NCI-H2227 (cell line): Measurements from ENCODE around the gene GTSE1.

Experiments used
- DNase-seq: peaks from one replicate; lab custom pipeline; 2025; ENCODE audit not compliant: unreplicated experiment; lab: John Stamatoyannopoulos, UW

GTSE1 gene

DNA sequence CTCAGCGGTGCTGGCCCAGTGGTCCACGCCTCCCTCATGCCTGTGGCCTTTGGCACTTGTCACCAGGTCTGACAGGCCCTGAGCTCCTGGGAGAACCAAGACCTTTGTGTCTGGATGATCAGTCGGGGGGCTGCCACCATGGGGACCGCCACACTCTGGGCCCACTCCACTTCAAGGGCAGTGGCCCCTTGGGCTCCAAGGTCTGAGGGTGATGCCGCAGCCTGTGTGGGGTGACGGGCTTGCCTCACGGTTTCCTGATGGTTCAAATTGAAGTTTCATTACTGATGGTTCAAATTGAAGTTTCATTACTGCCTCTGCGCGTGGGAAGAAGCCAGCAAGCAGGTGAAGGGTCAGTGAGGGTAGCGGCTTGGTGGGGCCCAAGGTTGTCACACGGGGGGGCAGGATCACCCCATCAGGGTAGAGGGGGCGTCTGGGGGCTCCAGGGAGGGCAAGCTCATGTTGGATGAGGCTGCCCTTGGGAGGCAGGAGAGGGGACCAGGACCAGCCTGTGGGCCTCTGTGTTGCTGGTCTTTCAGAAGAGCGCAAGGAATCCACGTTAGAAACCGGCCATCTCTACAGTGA, 66.4 kb downstream of the GTSE1 start:
- no peak for DNase-seq

GRCh38 chr22:46363611-46364321, 67.1 kb downstream of the GTSE1 start:
- DNase-seq, result peak; percentile 28

DNA sequence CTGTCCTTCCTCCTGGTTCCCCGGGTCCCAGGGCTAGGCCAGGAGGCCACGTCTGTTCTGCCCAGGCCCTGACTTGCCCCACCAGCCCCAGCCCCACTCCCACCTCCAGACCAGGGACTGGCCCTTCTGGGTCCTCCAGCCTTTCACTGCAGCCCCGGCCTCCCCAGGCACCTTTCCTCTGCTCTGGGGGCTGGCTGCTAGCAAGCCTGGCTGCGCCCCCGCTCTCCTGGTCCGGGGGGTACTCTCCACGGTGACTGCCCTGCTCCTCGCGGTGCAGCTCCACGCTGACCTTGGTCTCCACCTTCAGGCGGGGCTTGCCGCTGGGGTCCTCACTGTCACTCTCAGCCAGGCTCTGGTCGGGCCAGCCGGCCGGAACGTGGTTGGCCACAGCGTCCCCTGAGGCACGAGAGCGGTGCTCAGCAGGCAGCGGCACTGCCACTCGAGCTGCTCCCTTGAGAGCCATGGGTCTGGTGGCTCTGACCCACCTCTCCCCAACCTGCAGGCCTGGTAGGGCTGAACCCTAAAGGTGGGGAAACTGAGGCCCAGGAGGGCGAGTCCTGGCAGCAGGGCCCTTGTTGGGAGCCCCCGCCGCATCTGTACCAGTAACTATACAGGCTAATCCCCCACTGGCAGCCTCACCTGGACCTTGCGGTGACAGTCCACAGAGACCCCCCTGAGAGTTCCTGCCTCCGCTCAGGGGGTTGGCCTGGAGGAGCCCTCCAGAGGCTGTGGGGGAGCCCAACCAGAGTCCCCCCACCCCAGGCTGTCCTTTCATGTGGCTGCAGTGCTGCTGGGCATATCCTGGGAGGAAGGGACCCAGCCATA, 67.9 kb downstream of the GTSE1 start:
- DNase-seq, result no peak

DNA sequence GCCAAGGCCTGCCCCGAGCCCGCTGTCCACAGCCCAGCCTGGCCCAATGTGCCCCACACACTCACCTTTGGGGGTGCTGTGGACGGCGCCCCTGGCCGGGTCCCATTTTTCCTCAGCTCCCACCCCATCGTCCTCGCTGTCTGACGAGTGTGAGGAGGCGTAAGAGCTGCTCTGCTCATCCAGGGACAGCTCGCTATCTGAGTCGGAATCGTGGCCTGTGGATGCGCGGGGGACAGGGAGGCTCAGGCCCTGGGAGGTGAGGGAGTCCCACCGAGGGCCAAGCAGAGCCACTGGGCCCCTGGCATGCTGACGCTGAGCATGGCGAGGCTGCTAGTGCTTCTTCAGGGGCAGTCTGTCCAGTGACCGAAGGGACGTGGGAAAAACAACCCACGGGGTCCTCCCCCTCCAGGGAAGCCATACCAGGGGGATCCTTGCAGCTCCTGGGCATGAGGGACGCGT, 68.5 kb downstream of the GTSE1 start:
- no peak for DNase-seq

- no peak for DNase-seq
Measured at GRCh38 chr22:46366327-46366731, 69.7 kb downstream of the GTSE1 start.

DNA sequence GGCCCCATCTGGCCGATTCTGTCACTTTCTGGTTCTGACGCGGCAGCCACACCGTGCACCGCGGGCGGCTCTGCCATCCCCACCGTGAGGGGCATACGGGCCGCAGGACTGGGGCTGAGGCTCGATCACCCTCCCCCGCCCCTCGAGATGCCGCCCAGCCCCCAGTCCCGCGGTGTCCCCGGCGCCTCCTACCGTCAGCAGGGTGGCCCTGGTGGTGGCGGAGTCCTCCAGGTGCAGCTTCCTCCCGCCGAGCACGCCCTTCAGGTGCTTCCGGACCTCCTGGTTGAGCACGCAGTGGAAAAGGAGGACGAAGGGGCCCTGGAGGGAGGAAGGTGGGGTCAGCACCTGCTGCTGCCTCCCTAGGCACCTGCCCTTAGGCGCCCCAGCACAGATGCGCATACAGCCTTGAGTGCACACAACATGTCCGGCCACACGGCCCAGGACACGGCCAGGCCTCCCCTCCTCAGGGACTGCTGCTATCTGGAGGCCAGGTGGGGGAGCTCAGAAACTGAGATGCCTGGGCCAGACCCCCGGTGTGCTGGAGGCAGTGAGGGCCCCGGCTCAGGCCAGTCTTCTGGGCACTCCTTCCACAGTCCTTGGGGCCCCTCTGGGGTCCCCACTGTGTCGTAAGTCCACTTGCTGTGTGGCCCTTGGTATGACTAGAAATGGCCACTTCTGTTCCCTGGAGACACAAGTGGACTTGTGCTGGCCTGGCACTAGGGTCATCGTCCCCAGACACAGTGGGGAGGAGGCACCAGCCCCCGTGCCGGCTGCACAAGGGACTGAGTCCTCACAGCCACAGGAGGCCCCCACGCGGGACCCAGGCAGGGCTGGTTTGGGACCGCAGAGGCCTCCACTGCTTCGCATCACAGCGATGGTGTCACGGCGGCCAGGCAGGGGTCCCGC, 70.4 kb downstream of the GTSE1 start:
- DNase-seq, result no peak

DNA sequence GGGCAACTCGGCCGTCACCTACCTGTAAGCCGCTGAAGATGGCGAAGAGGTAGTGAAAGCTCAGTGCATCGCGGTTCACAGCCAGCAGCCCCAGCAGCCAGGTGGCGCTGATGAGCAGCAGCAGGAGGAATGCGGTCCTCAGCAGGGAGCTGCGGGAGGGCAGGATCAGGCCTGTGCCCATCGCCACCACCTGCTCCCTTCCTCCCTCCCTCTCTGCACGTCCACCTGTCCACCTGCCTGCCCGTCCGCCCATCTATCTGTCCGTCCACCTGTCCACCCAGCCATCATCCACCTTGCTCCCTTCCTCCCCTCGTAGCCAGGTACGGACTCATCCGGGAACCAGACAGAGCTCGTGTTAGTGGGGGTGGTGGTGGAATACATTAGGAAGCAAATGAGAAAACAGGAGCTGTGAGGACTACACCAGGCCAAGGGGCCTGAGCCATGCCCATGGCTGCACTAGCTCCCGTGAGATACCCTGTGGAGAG, 71.1 kb downstream of the GTSE1 start:
- no peak for DNase-seq

GRCh38 chr22:46368422-46368821, 71.8 kb downstream of the GTSE1 start:
- DNase-seq, result no peak

- no peak for DNase-seq
Measured at GRCh38 chr22:46368871-46369715, 72.4 kb downstream of the GTSE1 start.

DNA sequence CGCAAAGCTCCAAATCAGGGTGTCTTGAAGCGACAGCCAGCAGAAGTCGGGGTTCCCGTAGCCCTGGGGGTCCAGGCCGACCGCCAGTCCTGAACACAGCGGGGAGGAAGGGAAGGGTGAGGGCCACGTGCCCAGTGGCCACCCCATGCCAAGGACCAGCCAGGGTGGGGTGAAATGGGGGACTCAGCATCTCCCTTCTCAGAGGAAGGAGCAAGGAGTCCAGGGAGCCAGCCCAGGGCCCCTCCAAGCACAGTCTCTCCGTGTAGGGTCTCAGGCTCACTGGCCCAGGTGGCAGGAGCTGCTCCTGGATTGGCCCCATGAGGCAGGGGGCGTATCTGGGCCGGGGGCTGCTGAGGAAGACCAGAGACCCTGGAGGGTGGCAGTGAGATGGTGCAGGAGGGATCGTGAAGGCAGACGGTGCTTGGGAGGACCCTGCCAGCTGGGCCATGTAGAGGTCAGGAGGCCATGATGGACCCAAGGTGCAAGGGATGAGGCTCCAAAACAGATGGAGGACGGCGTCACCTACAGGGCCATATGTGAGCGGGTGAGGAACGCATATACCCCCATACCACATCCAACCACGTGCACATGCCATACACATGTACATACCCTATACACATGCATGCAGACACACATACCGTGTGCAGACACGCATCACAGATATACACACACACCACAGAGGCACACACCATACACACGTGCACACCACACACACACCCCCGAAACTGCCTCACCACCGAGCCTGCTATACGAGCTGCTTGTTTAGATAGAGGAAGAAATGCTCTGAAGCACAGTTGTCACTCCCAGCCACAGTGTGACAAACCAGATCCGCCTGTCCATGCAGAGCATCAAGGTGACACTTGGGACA, 73.3 kb downstream of the GTSE1 start:
- no peak for DNase-seq

DNA sequence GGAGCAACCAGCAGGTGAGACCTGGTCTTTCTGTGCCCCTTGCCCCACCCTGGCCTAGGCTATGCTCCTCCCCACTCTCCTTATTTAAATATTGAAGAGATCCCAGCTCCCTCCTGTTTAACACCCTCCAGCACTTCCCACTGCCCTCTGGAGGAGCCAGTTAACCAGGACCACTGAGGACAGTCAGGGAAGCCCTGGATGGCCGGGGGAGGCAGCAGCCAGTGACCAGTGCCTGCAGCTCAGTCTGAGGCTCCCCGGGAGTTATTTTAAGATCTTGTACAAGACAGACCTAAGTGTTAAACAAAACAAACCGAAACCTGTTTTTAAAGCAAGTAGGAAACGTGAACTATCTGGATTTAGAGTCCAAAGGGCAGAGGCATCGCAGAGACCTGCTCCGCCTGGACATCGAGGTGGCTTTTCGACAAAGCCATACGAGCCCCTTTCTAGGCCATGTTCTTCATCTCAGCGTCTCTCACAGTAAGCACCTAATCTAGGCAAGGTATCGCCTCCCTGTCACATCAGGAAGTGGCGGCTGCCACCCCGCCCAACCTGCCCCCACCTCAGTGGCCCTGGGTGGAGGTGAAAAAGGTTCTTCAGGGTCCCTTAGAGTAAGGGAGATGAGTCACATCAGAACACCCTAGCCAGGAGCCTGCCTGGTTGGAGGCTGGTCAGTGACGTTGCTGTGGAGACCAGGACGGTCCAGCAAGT, 74.1 kb downstream of the GTSE1 start:
- DNase-seq, result no peak

DNA sequence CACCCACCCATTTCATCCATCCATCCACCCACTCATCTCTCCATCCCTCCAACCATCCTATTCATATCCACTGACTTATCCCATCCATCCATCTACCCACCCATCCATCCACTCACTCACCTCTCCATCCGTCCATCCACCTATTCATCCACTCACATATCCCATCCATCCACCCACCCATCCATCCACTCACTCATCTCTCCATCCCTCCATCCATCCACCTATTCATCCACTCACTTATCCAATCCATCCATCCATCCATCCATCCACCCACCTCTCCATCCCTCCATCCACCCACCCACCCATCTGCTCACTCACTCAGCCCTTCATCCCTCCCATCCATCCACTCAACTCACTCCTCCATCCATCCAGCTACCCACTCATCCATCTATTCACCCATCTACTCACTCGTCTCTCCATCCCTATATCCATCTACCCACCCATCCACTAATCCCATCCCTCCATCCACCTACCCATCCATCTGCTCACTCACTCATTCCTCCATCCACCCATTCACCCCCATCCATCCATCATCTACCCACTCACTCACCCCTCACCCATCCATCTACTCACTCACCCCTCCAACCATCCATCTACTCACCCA, 75.1 kb downstream of the GTSE1 start:
- DNase-seq, result no peak

DNA sequence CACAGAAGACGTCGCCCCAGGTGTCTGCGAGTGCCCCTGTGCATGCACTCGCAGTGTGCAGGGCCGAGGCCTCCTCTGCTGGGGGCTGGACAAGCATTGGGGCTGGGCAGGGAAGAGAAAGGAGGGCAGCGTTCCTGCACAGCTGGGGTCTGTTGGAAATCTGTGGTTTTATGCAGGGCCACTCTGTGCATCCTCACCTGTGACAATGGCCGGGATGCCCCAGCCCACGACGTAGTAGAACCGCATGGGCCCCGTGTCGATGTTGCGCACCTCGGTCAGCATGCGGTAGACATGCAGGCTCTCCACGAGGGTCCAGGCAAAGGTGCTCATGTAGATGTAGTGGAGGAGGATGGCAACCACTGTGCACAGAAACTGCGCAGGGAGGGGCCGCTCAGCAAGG, 76.0 kb downstream of the GTSE1 start:
- no peak for DNase-seq

DNA sequence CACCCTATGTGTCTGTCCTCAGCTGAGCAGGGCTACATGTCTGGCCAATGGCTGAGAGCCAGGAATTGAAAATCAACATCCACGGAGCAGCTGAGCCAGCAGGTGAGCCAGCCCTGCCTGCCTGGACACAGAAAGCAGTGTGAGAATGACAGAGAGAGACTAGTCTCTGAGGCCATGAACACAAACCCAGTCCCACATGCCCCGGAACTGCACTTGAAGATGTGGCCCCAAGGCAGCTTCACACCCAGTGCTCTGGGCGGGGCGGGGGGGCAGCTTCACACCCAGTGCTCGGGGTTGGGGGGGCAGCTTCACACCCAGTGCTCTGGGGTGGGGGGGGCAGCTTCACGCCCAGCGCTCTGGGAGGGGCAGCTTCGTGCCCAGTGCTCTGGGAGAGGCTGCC, 76.5 kb downstream of the GTSE1 start:
- DNase-seq, result no peak

DNA sequence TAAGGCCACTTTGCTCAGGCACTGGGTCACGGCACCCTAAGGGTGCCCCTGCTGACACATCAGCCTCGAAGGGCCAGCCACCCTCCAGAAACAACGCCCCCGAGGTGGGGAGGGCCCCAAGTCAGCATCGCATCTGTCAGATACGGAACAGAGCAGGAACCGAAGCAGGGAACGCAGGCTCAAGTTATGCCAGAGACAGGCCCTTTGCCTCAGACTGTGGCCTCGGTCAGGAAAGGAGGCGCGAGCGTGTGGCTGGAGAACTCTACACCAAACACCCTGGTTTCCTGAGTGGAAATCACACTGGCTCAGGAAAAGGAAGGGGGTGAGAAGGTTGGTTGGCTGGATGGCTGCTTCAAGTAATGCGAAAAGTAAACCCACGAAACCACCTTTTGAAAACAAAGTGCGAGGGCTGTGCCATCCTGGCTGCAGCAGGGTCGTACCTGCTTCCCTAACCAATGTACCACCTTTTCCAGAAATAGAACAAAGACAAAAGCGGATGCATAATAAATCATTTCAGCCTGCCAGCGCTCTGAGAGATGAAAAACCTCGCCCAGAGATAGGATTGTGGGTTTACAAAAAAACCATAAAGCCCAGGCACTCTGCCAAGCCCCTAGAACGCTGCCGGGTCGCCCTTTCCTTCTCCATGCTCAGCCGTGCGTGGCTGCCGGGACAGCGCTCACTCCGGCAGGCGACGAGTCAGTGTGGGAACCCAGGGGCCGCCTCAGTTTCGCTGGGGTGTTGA, 77.4 kb downstream of the GTSE1 start:
- DNase-seq, result no peak

GRCh38 chr22:46374663-46375474, 78.2 kb downstream of the GTSE1 start:
- no peak for DNase-seq
